ENCODE data around the gene ZNF398. TPM values are rescaled to one million over a fixed set of nuclear protein-coding genes. Genes with fewer than 3 reads are reported as not detected.

ZNF398 gene
- total RNA-seq, 4 donors from 2014 or later = 7.6 to 22.6 (median 16.5) TPM

GRCh38 chr7:149180722-149181449 is 33.6 kb downstream of the ZNF398 start:
- H3K4me3 ChIP-seq = no peak overlapping the region
- peaks cover 8 to 10% of the 10 kb centered on the region in 2 donors for H3K4me1 ChIP-seq
- H3K36me3 ChIP-seq = no peaks in the 10 kb centered on the region
- no peak for DNase-seq
- H3K9me3 ChIP-seq = no peaks in the 10 kb centered on the region
- no peaks in the 10 kb centered on the region for H3K27me3 ChIP-seq
- H3K27ac ChIP-seq = no peak overlapping the region
- no peak for TF ChIP-seq POLR2A (IDR thresholded peaks at IDR 0.05)
- TF ChIP-seq CTCF (IDR thresholded peaks at IDR 0.05) = no peak
- intact Hi-C loops (cut with DNase I; ENCODE audit: low total_unique reads) = no loop called here

DNA sequence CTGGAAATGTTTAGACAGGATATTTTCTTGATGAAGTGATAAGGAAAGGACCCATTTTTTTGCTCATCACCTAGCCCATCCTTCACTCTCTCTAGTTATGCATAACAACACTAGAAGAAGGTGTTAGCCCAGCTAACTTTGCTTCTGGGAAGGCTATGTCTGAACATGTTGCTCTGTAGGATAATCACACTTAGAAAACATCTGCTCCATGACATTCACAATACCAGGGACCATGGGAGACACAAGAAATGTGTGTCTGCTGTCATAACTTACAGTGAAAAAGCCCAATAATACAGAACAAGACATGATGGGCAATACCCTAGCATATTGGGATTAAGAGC is 34.2 kb downstream of the ZNF398 start:
- no peaks in the 10 kb centered on the region for H3K9me3 ChIP-seq
- H3K4me1 ChIP-seq = peaks cover 8 to 10% of the 10 kb centered on the region in 2 donors
- no peaks in the 10 kb centered on the region for H3K36me3 ChIP-seq
- H3K4me3 ChIP-seq = no peak overlapping the region
- no peak for DNase-seq
- H3K27me3 ChIP-seq = no peaks in the 10 kb centered on the region
- intact Hi-C loops (cut with DNase I; ENCODE audit: low total_unique reads) = no loop called here
- no peak for TF ChIP-seq POLR2A (IDR thresholded peaks at IDR 0.05)
- TF ChIP-seq CTCF (IDR thresholded peaks at IDR 0.05) = no peak
- no peak overlapping the region for H3K27ac ChIP-seq

DNA sequence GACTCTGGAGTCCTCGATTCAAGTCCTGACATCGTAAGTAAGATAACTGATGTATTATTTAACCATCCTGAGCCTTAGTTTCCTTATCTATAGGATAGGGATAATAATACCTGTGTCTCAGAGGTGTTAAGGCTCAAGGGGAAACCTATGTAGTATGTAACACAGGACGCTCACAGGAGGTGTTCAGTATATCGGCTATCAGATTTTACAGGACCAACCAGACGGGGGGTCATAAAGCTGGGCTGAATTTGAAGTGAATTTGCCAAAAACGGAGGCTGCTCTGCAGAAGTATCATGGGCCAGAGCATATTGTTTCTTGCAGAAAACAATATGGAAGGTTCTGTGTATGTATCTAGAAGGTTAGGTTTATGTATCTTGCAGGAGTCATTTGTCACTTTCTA is 37.0 kb downstream of the ZNF398 start:
- Histone ChIP-seq H3K4me3 (no peak overlapping the region), H3K27ac (no peak overlapping the region), H3K36me3 (no peaks in the 10 kb centered on the region), H3K4me1 (peaks cover 8 to 10% of the 10 kb centered on the region in 2 donors), H3K9me3 (no peaks in the 10 kb centered on the region), H3K27me3 (no peaks in the 10 kb centered on the region)
- intact Hi-C loops (cut with DNase I; ENCODE audit: low total_unique reads) = no loop called here
- TF ChIP-seq CTCF (IDR thresholded peaks at IDR 0.05) = no peak
- TF ChIP-seq POLR2A (IDR thresholded peaks at IDR 0.05) = no peak
- DNase-seq = no peak

DNA sequence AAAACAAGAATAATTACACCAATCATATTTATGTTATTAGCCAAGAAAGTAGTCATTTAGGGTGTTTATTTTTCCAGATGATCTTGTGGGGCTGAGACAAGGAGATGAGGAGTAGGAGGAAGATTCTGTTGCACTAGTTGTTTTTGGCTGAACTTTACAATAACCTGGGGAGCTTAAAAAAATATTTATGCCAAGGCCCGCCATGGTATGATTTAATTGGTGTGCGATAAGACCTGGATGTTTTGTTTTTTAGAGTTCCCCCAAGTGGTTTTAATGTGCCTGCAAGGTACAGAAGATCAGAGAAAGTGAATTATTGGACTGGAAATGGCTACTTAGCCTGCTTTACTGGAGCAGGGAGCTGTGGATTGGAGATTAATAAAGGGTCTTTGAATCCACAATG is 41.0 kb downstream of the ZNF398 start:
- Histone ChIP-seq H3K36me3 (no peaks in the 10 kb centered on the region), H3K4me3 (no peak overlapping the region), H3K27ac (no peak overlapping the region), H3K9me3 (no peaks in the 10 kb centered on the region), H3K4me1 (no peaks in the 10 kb centered on the region), H3K27me3 (no peaks in the 10 kb centered on the region)
- no peak for TF ChIP-seq POLR2A (IDR thresholded peaks at IDR 0.05)
- no peak for TF ChIP-seq CTCF (IDR thresholded peaks at IDR 0.05)
- intact Hi-C loops (cut with DNase I; ENCODE audit: low total_unique reads) = no loop called here
- no peak for DNase-seq

DNA sequence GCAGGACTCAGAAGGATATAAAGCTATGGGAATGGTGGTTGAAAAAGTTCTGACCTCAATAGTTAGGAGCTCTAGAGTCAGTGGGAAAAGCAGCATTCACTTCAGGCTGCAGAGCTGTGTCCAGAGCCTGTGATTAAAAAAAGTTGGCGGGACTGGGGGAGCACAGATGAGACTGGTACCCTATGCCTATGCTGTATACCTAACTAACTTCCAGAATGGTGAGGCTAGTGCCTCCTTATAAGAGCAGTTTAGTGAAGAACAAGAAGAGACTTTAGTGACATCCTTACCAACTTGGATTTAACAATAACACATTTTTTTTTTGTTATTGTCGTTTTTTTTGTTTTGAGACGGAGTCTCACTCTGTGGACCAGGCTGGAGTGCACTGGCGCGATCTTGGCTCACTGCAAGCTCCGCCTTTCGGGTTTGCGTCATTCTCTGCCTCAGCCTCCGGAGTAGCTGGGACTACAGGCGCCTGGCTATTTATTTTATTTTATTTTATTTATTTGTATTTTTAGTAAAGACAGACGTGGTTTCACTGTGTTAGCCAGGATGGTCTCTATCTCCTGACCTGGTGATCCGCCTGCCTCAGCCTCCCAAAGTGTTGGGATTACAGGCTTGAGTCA is 41.5 kb downstream of the ZNF398 start:
- no peaks in the 10 kb centered on the region for H3K27me3 ChIP-seq
- no peak for DNase-seq
- no peak overlapping the region for H3K27ac ChIP-seq
- TF ChIP-seq CTCF (IDR thresholded peaks at IDR 0.05) (no peak), POLR2A (IDR thresholded peaks at IDR 0.05) (no peak)
- H3K4me1 ChIP-seq = no peaks in the 10 kb centered on the region
- H3K4me3 ChIP-seq = no peak overlapping the region
- intact Hi-C loops (cut with DNase I; ENCODE audit: low total_unique reads) = no loop called here
- H3K36me3 ChIP-seq = no peaks in the 10 kb centered on the region
- no peaks in the 10 kb centered on the region for H3K9me3 ChIP-seq

Measured in uterus (tissue), 4 donors.